ENCODE results near the gene C2CD2.
"Not testable (repeated sequence)": the region's sequence is repeated elsewhere in the genome, so short reads cannot be mapped to it uniquely, and the experiment has no call there.

The C2CD2 gene

DNA sequence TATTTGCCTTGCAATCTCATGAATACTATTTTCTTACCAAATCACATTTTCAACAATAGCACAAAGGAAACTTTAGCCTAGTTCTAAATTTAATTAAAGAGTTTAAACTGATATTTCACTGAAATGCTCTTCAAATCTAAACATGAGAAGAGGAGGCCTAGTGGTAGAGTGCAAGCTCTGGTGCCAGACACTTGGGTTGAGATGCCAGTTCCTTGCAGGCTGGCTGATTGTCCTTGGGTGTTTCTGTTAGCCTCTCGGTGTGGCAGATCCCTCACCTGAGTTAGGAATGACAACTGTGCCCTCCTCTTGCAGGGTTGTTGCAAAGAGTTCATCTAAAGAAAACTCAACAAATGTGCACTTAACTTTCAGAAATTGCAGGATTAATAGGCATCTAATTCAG is 43.8 kb upstream of the C2CD2 start:
- no peaks in the 10 kb centered on the region for H3K27me3 Mint-ChIP-seq (ENCODE audit: low read depth, poor library complexity)
- H3K4me1 Mint-ChIP-seq: no peaks in the 10 kb centered on the region
- TF ChIP-seq, protein P1, sequence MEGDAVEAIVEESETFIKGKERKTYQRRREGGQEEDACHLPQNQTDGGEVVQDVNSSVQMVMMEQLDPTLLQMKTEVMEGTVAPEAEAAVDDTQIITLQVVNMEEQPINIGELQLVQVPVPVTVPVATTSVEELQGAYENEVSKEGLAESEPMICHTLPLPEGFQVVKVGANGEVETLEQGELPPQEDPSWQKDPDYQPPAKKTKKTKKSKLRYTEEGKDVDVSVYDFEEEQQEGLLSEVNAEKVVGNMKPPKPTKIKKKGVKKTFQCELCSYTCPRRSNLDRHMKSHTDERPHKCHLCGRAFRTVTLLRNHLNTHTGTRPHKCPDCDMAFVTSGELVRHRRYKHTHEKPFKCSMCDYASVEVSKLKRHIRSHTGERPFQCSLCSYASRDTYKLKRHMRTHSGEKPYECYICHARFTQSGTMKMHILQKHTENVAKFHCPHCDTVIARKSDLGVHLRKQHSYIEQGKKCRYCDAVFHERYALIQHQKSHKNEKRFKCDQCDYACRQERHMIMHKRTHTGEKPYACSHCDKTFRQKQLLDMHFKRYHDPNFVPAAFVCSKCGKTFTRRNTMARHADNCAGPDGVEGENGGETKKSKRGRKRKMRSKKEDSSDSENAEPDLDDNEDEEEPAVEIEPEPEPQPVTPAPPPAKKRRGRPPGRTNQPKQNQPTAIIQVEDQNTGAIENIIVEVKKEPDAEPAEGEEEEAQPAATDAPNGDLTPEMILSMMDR (IDR thresholded peaks at IDR 0.05): no peak
- H3K36me3 Mint-ChIP-seq (ENCODE audit: low read depth): peaks cover 97% of the 10 kb centered on the region
- DNase-seq: no peak
- H3K4me3 Mint-ChIP-seq: no peak overlapping the region
- no peak overlapping the region for H3K27ac Mint-ChIP-seq
- peaks cover 43% of the 10 kb centered on the region for H3K9me3 Mint-ChIP-seq

DNA sequence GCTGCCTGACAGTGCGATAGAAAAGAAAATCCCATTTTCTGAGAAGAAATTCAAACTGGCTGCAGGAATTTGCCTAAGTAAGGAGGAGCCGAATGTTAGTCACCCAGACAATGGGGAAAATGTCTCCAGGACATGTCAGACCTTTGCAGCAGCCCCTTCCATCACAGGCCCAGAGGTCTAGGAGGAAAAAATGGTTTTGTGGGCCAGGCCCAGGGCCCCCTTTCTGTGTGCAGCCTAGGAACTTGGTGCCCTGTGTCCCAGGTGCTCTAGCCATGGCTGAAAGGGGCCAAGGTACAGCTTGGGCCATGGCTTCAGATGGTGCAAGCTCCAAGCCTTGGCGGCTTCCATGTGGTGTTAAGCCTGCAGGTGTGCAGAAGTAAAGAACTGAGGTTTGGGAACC is 41.8 kb upstream of the C2CD2 start:
- H3K27me3 Mint-ChIP-seq (ENCODE audit: low read depth, poor library complexity): no peaks in the 10 kb centered on the region
- TF ChIP-seq, protein P1 (IDR thresholded peaks at IDR 0.05): no peak
- H3K9me3 Mint-ChIP-seq: peaks cover 43% of the 10 kb centered on the region
- no peak overlapping the region for H3K27ac Mint-ChIP-seq
- no peak overlapping the region for H3K4me3 Mint-ChIP-seq
- H3K4me1 Mint-ChIP-seq: no peaks in the 10 kb centered on the region
- peaks cover 97% of the 10 kb centered on the region for H3K36me3 Mint-ChIP-seq (ENCODE audit: low read depth)
- DNase-seq: no peak

DNA sequence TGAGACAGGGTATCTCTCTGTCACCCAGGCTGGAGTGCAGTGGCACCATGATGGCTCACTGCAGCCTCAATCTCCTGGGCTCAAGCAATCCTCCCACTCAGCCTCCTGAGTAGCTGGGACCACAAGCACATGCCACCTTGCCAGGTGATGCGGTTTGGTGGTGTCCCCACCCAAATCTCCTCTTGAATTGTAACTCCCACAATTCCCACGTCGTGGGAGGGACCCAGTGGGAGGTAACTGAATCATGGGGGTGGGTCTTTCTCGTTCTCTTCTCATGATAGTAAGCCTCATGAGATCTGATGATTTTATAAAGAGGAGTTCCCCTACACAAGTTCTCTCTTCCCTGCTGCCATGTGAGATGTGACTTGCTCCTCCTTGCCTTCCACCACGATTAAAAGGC is 40.8 kb upstream of the C2CD2 start:
- DNase-seq; H3K4me3 Mint-ChIP-seq; H3K27ac Mint-ChIP-seq; H3K27me3 Mint-ChIP-seq (ENCODE audit: low read depth, poor library complexity); H3K4me1 Mint-ChIP-seq: not testable (repeated sequence)
- Mint-ChIP-seq H3K9me3 (peaks cover 43% of the 10 kb centered on the region), H3K36me3 (ENCODE audit: low read depth) (peaks cover 88% of the 10 kb centered on the region)

- peaks cover 40% of the 10 kb centered on the region for H3K9me3 Mint-ChIP-seq
Measured at GRCh38 chr21:41993744-41994143, 39.9 kb upstream of the C2CD2 start.

DNA sequence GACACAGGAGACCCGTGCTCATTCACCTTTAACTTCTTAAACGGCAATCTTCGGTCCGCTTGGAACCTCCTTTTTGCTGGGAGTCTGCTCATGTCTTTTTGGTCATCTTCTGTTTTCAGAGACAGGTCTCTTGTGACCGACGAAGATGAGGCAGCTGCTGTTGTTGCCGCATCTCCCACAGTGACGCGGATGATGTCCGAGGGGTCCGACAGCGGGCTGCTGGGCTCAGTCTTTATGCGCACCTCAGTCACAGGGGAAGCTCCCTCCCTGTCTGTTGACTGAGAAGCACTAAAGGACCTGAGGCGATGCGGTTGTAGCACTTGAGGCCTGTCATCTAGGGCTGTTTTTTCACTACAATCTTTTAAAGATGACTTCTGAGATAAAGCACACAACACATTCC is 38.8 kb upstream of the C2CD2 start:
- DNase-seq: no peak
- Mint-ChIP-seq H3K27ac (no peak overlapping the region), H3K4me1 (no peaks in the 10 kb centered on the region), H3K9me3 (peaks cover 32% of the 10 kb centered on the region), H3K4me3 (no peak overlapping the region), H3K36me3 (ENCODE audit: low read depth) (peaks cover 69% of the 10 kb centered on the region), H3K27me3 (ENCODE audit: low read depth, poor library complexity) (no peaks in the 10 kb centered on the region)
- TF ChIP-seq, protein P1 (IDR thresholded peaks at IDR 0.05): no peak

More at GRCh38 chr21:41993744-41994143, 39.9 kb upstream of the C2CD2 start:
- TF ChIP-seq, protein P1 (IDR thresholded peaks at IDR 0.05): no peak
- H3K4me3 Mint-ChIP-seq: no peak overlapping the region
- no peak for DNase-seq
- no peak overlapping the region for H3K27ac Mint-ChIP-seq
- H3K27me3 Mint-ChIP-seq (ENCODE audit: low read depth, poor library complexity): no peaks in the 10 kb centered on the region
- no peaks in the 10 kb centered on the region for H3K4me1 Mint-ChIP-seq
- H3K36me3 Mint-ChIP-seq (ENCODE audit: low read depth): peaks cover 81% of the 10 kb centered on the region

DNA sequence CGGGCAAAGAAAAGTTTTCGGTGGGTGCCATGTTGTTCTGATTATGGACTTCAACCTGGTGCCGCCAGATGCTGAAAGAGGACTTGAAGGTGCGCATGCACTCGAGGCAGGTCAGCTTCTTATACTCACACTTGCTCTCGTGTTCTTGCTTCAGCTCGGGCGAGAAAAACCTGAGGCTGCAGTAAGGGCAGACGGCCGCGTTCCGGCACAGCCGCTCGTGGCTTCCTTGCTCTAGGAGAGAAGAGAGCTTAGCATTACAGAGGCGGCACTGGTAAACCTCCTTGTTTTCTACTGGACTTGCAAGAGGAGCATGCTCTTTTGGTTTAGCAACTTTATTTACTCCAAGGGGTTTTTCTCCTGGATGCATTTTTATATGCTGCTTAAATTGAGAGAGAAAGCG is 37.8 kb upstream of the C2CD2 start:
- H3K36me3 Mint-ChIP-seq (ENCODE audit: low read depth): peaks cover 60% of the 10 kb centered on the region

More for the DNA sequence above, 37.8 kb upstream of the C2CD2 start:
- H3K27me3 Mint-ChIP-seq (ENCODE audit: low read depth, poor library complexity): no peaks in the 10 kb centered on the region
- no peak overlapping the region for H3K4me3 Mint-ChIP-seq
- TF ChIP-seq, protein P1 (IDR thresholded peaks at IDR 0.05): no peak
- peaks cover 23% of the 10 kb centered on the region for H3K9me3 Mint-ChIP-seq
- no peak overlapping the region for H3K27ac Mint-ChIP-seq
- no peak for DNase-seq
- H3K4me1 Mint-ChIP-seq: no peaks in the 10 kb centered on the region
